Measurements from ENCODE around the gene FGD6. TPM values are rescaled to one million over a fixed set of nuclear protein-coding genes. Genes with fewer than 3 reads are reported as not detected.
"Not testable (repeated sequence)": the region's sequence is repeated elsewhere in the genome, so short reads cannot be mapped to it uniquely, and the experiment has no call there.

Gene FGD6
- total RNA-seq, 1 donor from 2014 or later = 22.7 TPM

DNA sequence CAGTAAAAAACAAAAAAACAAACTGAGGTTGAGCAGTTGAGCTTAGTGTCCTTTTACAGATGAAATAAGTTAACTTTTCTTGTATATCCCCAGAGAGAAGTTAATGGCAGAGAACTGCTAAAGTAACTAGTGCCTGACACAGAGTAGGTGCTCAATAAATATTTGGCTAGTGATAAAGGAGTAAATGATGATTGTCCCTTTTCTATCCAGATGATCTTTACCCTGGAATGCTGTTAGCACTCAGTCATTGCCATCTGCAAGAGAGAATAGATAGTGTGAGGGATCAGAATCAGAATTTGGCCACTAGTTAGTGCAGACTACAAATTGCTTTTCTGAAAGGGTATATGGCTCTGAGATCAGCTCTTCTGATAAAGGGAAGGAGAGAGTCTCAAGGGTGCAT lies 21.9 kb upstream of the FGD6 start:
- intact Hi-C loops (cut with DNase I) = no loop called here
- no peak for DNase-seq
- no peak for ATAC-seq (ENCODE audit: poor library complexity)

DNA sequence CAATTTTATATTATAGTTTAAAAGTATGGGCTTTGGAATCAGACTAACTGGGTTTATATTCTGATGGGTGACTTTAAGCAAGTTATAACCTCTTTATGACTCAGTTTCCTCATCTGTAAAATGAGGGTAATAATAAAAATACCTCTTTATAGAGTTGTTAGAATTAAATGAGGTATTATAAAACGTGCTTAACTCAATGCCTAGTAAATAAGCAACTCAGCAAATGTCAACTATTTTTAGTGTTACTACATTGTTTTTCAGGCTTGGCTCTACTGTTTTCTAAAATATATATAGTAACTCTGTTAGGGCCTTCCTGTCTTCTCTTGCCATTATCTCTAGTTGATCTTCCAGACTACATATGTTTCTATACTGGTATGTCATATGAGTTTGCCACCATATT lies 20.9 kb upstream of the FGD6 start:
- intact Hi-C loops (cut with DNase I) = no loop called here
- DNase-seq (no peak), ATAC-seq (ENCODE audit: poor library complexity) (no peak)

DNA sequence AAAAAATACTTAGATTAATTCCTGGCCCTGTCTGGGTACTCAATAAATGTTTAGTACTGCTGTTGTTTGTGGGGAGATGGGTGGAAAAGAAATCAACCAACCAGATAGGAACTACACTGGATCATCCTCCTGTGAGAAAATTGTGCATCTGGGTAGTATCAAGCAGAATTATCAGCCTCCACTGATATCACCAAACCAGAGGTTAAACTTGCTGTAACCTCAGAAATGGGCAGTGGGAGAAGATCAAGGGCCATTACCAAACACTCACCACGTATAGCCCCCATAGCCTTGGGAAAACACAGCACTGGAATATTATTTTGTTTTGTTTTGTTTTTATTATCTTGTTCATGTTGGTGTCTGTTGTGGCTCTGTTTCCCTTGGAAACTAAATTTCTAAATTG lies 20.0 kb upstream of the FGD6 start:
- ATAC-seq (ENCODE audit: poor library complexity) (no peak), DNase-seq (no peak)
- intact Hi-C loops (cut with DNase I) = no loop called here

DNA sequence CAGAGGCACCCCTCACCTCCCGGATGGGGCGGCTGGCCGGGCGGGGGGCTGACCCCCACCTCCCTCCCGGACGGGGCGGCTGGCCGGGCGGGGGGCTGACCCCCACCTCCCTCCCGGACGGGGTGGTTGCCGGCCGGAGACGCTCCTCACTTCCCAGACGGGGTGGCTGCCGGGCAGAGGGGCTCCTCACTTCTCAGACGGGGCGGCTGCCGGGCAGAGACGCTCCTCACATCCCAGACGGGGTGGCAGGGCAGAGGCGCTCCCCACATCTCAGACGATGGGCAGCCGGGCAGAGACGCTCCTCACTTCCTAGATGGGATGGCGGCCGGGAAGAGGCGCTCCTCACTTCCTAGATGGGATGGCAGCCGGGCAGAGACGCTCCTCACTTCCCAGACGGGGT lies 18.4 kb upstream of the FGD6 start:
- intact Hi-C loops (cut with DNase I); ATAC-seq (ENCODE audit: poor library complexity): not testable (repeated sequence)

DNA sequence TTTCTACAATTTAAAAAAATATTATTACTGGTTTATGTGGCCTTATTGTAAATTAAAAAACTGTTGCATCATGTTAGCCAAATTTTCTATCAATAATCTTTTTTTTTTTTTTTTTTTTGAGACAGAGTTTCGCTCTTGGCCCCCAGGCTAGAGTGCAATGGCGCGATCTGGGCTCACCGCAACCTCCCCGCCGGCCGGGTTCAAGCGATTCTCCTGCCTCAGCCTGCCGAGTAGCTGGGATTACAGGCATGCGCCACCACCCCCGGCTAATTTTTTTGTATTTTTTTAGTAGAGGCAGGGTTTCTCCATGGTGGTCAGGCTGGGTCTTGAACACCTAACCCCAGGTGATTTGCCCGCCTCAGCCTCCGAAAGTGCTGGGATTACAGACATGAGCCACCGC lies 16.9 kb upstream of the FGD6 start:
- ATAC-seq (ENCODE audit: poor library complexity); intact Hi-C loops (cut with DNase I); DNase-seq: not testable (repeated sequence)

More for the DNA sequence above, 18.4 kb upstream of the FGD6 start:
- not testable (repeated sequence) for DNase-seq

DNA sequence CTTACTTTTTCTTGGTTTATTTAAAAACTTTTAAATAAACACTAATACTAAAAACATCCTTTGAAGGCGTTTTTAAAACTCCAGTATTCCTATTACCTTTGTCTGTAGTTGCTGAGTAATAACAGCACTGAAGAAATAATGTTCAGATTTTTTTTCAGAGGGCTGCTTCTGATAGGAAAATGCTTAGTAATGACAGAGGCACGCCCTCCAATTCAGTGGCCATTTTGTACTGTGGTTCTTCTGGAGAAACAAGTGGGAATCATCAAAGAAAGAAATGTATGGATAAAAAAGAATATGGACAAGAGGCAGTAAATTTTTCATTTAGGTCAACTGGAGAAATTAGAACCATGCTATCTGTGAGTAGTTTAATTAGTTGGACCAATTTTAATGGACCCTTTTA lies 13.9 kb upstream of the FGD6 start:
- intact Hi-C loops (cut with DNase I) = no loop called here

DNA sequence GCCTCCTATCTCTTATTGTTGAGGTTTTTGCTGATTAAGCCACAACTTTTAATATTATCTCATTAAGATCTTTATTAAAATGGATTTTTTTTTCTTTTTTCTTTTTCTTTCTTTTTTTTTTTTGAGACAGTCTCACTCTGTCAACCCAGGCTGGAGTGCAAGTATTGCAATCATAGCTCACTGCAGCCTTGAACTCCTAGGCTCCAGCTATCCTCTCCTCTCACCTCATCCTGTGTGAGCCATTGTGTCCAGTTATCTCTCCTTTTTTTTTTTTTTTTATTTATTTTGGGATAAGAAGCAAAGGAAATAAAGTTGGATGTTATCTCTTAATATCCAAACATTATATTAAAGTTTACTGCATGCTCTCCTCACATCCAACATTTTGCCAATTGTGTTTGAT lies 13.0 kb upstream of the FGD6 start:
- ATAC-seq (ENCODE audit: poor library complexity) (no peak), DNase-seq (no peak)
- intact Hi-C loops (cut with DNase I) = no loop called here

More for the DNA sequence above, 13.9 kb upstream of the FGD6 start:
- ATAC-seq (ENCODE audit: poor library complexity) (no peak), DNase-seq (no peak)

DNA sequence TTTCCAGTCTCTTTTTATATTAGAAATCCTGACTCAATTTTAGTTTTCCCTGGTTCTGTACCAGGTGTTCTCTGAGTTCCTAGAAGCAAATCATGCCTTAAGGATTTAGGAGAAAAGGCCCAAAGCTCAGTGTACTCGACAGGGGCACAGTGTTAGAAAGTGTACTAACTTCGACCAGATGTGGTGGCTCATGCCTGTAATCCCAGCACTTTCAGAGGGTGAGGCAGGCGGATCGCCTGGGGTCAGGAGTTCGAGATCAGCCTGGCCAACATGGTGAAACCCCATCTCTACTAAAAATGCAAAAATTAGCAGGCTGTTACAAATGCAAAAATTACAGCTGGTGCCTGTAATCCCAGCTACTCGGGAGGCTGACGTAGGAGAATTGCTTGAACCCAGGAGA lies 12.4 kb upstream of the FGD6 start:
- no peak for ATAC-seq (ENCODE audit: poor library complexity)
- intact Hi-C loops (cut with DNase I) = no loop called here
- DNase-seq = no peak

DNA sequence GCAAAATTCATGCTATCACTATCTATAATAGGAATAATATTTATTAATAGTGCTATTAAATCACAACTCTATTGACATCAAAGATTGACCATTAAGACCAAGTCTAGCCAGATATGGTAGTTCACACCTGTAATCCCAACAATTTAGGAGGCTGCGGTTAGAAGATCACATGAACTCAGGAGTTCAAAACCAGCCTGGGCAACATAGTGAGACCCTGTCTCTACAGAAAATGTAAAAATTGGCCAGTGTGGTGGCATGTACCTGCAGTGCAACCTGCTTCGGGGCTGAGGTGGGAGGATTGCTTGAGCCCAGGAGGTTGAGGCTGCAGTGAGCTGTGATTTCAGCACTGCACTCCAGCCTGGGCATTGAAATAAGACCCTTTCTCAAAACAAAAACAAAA lies 11.3 kb upstream of the FGD6 start:
- intact Hi-C loops (cut with DNase I) = no loop called here
- ATAC-seq (ENCODE audit: poor library complexity) = no peak
- DNase-seq = no peak

DNA sequence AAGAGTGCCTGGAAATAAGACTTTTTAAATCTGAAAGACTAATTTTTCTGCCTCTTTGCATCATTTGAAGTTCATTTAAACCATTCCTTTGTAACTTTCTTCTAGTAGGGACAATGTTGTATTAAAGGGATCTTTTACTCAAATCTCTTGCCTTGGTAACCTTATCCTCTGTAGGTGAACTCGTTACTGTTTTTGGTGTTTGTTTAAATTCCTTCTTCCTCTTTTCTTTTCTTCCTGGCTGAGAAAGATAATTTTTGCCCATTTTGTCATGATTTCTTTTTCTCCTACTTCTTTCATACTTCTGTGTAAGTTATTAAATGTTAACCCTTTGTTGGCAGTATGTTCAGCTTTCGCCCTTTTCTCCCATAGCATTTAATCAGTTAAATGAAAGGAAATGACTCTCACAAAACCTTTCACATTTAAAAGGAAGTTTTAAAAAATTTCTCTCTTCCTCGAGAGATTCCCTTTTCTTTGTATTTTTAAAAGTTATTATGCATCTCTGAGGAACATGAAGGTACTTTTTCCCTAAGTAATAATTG lies 10.6 kb upstream of the FGD6 start:
- intact Hi-C loops (cut with DNase I) = no loop called here
- ATAC-seq (ENCODE audit: poor library complexity) (no peak), DNase-seq (no peak)

DNA sequence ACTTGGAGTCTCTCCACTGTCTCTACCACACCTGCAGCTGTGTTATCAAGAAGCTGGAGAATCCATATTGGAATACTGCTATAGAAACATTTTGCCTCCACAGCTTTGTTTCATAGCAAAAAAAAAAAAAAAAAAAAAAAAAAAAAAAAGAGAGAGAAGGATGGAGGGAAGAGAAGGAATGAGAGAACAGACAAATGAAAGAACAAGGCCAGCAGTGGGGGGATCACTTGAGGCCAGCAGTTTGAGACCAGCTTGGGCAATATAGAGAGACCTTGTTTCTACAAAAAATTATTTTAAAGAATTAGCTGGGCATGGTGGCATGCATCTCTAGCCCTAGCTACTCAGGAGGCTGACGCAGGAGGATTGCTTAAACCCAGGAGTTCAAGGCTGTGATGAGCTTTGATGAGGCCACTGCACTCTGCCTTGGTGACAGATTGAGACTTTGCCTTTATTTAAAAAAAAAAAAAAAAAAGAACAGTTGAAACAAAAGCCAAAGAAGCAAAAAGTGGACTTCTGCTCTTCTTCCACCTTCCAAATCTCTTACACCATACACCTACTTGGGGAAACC lies 8.5 kb upstream of the FGD6 start:
- intact Hi-C loops (cut with DNase I) = no loop called here
- no peak for DNase-seq
- ATAC-seq (ENCODE audit: poor library complexity) = no peak

DNA sequence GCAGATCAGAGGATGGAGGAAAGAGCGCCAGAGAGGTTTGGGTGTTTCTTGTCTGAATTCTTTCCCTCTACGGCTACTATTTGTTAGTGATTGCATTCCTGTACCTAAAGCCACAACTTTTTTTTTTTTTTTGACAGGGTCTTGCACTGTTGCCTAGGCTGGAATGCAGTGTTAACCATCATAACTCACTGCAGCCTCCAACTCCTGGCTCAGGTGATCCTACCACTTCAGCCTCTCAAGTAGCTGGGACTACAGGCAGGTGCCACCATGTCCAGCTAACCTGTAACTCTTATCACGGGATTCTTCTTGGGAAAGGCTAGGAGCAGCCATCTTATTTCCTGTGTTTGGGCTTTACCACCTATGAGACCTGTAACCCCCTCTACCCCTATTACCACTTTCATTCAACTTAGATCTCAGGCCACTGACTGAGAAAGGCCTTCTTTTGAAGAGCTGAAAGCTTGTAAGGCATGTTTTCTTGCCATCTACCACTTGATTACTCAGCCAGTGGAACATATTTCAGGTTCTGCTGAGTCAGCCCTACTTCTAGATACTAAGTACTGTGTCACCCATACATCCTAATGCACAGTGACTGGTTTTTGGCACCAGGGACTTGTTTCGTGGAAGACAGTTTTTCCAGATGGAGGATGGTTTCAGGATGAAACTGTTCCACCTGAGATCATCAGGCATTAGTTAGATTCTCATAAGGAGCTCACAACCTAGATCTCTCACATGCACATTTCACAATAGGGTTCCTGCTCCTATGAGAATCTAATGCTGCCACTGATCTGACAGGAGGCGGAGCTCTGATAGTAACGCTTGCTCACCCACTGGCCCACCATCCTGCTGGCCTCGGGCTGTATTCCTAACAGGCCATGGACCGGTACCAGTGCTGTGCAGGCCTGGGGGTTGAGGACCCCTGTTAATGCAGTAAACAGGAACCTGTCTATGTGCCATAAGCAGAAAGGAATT lies 7.2 kb upstream of the FGD6 start:
- ATAC-seq (ENCODE audit: poor library complexity) (no peak), DNase-seq (no peak)
- intact Hi-C loops (cut with DNase I) = no loop called here

DNA sequence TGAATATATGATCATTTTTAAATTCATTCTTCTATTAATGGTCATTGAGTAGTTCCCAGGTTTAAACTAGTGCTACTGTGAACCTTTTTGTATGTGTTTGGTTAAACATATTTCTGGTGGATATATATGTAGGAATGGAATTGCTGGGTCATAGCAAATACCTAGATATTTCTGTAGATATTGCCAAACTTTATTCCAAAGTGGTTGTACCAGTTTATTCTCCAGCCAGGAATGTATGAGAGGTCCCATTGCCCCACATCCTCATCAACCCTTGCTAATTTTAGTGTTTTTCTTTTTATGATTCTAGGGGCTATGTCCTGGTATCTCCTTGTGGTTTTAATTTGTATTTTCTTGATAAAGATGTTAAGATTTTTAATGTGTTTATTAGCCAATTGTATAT lies 3.5 kb upstream of the FGD6 start:
- intact Hi-C loops (cut with DNase I) = no loop called here
- no peak for DNase-seq
- no peak for ATAC-seq (ENCODE audit: poor library complexity)

DNA sequence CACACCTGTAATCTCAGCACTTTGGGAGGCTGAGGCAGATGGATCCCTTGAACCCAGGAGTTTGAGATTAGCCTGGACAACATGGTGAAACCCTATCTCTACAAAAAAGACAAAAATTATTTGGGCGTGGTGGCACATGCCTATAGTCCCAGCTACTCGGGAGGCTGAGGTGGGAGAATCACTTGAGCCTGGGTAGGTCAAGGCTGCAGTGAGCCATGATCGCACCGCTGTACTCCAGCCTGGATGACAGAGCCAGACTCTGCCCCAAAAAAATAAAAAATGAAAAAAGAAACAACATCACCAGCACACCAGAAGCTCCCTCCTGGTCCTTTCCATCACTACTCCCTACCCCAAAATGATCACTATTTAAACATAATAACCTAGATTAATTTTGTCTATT lies 2.9 kb upstream of the FGD6 start:
- no peak for DNase-seq
- ATAC-seq (ENCODE audit: poor library complexity) = no peak
- intact Hi-C loops (cut with DNase I) = no loop called here

DNA sequence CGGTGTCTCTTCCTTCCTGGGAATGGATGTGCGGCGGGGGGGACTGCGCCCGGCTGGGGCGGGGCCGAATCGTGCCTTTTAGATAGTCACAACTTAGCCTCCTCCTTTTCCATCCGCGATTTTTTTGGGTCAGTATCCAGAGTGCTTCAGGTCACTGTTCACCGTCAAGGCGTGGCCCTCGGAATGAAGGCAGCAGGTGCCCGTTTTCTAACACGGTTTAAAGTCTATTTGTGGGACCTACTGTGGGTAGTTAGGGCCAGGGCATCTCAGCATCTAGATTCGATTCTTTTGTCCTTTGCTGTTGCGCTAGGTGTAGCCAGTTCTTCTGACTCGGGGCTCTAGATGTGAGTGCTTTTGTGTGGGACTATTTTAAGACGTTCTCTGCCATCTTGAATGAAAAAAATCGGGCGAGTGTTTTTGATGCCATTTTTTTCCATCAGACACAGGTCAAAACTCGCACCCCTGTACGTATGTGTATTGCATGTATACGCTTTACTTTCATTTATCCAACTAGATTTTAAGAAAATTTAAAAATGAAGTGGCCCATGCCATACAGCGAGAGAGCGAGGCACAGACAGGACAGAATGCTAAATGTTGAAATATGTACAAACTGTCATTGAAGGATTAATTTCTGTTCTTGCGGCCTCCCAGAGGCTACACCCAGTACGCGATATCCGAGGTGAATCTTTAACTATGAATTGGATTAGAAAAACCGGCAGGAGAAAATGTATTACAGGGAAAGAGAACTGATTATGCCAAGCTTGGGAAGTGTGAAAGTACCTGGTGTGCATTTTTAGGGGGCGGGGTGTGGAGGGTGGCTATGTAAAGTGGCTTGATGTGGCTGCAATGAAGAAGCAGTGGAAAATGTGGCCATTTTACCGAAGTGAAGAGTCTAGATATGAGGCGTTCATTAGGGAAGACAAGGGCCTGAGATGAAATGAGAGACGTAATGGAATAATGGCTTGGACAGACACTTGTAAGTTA lies 1.2 kb upstream of the FGD6 start:
- intact Hi-C loops (cut with DNase I) = loop anchor here (5.0 kb wide), 1 partner anchor 61 kb away; no protein-coding TSS in a partner anchor
- ATAC-seq (ENCODE audit: poor library complexity) = peak; percentile 68
- no peak for DNase-seq

DNA sequence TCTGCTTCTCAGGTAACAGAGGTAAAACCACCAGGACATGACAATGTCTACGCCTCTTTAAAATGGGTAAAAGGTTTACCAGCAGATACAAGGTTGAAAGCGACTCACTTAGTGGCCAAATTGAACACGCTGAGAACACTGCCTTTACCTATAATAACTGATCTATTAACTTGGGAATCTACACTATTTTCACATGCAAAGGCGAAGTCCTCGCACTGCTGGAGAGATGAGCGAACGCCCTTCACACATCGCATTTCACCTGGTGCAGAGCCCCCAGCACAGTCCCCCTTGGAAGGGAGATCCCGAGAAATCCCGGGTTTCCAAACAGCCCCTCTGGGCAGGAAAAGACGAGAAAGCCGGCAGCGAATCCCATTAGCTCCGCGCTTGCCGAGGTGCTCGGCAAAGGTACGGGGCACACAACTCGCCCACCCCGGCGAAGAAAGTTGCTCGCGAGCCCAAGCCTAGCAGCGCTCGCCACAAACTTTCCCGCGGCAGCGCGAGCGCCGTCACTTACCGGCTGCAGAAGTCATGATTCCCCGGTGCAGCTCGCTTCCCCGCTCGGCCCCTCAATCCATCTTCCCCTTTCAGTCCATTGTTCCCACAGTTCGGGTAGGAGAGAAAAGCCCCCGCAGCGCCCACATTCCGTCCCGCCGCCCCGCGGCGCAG lies 423 bp downstream of the FGD6 start:
- intact Hi-C loops (cut with DNase I) = loop anchor here (5.0 kb wide), 1 partner anchor 60 kb away; no protein-coding TSS in a partner anchor
- no peak for DNase-seq
- peak; percentile 40 for ATAC-seq (ENCODE audit: poor library complexity)

DNA sequence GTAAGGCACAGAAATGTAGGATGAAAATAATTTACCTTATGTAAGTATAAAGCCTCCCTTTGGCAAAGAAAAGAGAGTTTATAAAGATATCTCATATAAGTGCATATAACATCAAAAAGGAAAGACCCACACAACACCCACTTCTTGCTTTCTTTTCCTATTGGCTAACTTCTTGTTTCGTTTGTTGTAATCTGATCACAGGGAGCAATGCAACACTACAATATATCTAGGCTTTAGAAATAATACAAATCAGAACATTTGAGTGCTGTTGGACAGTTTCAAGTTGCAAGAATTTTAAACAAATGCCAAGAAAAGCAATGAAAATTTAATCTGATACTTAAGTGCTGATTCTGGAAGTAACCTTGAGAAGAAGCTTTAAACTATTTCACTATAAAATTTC lies 1.3 kb downstream of the FGD6 start:
- DNase-seq (no peak), ATAC-seq (ENCODE audit: poor library complexity) (no peak)
- intact Hi-C loops (cut with DNase I) = loop anchor here (5.0 kb wide), 1 partner anchor 59 kb away; no protein-coding TSS in a partner anchor

DNA sequence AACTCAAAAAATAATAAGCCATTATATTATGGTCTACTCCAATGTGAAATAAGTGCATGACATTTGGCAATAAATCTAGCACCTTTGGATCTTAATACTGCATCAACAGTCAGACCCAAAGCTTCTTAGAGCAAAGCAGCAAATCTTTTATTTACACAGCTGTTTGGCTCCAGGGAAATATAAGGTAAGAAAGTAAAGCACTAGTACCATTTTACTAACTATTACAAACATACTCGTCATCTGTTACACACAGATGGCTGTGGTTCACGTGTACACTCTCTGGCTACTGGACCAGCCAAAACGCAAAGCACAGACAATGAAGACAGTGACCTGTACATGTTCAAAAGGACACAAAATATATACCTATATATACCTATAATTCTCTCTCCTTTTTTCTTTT lies 2.8 kb downstream of the FGD6 start:
- intact Hi-C loops (cut with DNase I) = no loop called here
- ATAC-seq (ENCODE audit: poor library complexity) = no peak

More for the DNA sequence above, 2.8 kb downstream of the FGD6 start:
- DNase-seq = no peak
